NCI-H2107 treated with DMSO at 0.1 percent for 48 hours (cell line): ENCODE results near the gene ZNF683.

Experiments
- DNase-seq: peaks from one replicate; lab custom pipeline; 2025; ENCODE audit not compliant: unreplicated experiment; lab: John Stamatoyannopoulos, UW

ZNF683 gene

GRCh38 chr1:26358411-26359384, 13.9 kb downstream of the ZNF683 start:
- no peak for DNase-seq

GRCh38 chr1:26357121-26357602, 15.4 kb downstream of the ZNF683 start:
- DNase-seq = no peak

- DNase-seq = no peak
These were observed 16.4 kb downstream of the ZNF683 start for GRCh38 chr1:26356106-26356505.

- DNase-seq = no peak
These were observed 17.6 kb downstream of the ZNF683 start for GRCh38 chr1:26354972-26355371.

GRCh38 chr1:26353976-26354820, 18.4 kb downstream of the ZNF683 start, which contains the start of gene CRYBG2:
Gene CRYBG2 (minus strand): TSS chr1:26354130. CDS start chr1:26346657, 7,473 bp downstream.
- DNase-seq = no peak

GRCh38 chr1:26353210-26353859, 19.2 kb downstream of the ZNF683 start:
- DNase-seq = no peak

DNA sequence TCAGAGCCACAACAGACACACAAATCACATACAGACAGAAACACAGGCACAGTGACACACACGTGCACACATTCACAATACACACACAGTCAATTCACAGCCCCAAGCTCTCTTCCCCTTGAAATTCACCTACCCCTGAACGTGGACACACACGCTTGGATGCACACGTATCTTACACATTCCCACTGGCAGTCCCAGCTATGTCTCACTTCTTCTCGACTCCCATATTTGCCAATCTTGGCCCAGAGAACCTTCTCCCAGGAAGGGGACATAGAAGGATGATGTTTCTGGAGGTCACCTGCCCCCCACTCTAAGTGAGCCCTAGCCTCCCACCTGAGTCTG, 20.2 kb downstream of the ZNF683 start:
- no peak for DNase-seq

GRCh38 chr1:26351590-26352337, 20.8 kb downstream of the ZNF683 start:
- no peak for DNase-seq

DNA sequence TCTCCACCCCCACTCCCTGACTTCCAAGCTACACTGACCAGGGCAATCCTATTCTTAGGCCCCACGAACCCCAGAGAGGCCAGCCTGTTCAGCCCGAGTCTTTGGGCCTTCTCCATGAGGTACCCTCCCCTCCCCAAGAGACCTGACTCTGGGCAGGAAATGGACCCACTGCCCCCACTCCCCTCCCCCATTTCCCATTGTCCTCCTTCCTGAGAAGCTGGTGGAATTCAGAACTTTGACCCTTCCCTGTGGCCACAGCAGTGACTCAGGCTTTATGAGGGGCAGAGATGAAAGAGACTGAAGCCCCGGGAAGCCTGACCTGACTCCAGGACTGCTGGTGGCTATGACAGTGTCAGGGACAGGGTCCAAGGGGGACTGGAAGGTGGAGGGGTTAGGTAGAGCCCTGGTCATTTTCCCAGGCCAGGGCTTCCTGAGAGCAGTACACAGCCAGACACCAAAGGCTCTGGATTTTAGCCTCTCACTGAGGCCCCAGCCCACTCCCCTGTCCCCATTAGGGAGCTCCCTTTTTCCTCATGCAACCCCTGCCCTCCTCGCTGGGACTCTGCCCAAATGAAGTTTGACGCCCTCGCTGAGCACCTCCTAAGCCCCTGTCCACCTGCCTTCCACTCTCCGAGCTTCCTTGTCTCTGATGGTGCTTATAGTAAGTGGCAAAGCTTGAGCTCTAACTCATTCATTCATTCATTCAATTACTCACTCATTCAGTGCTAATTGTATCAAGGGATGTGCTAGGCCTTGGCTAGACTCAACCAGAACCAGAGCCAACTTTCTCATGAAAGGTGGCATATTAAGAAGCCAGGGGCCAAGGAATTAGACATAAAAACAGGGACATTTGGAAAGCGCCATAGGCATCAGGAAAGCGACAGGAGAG, 21.6 kb downstream of the ZNF683 start:
- DNase-seq = no peak

GRCh38 chr1:26350343-26350700, 22.2 kb downstream of the ZNF683 start:
- DNase-seq = no peak

DNA sequence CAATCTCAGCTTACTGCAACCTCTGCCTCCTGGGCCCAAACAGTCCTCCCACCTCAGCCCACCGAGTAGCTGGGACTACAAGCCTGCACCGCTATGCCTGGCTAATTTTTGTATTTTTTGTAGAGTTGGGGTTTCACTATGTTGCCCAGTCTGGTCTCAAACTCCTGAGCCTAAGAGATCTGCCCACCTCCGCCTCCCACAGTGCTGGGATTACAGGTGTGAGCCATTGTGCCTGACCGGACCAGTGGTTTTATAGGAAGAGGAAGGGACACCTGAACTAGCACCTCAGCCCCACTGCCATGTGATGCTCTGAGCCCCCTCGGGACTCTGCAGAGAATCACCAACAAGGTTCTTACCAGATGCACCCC, 22.7 kb downstream of the ZNF683 start:
- DNase-seq = no peak

DNA sequence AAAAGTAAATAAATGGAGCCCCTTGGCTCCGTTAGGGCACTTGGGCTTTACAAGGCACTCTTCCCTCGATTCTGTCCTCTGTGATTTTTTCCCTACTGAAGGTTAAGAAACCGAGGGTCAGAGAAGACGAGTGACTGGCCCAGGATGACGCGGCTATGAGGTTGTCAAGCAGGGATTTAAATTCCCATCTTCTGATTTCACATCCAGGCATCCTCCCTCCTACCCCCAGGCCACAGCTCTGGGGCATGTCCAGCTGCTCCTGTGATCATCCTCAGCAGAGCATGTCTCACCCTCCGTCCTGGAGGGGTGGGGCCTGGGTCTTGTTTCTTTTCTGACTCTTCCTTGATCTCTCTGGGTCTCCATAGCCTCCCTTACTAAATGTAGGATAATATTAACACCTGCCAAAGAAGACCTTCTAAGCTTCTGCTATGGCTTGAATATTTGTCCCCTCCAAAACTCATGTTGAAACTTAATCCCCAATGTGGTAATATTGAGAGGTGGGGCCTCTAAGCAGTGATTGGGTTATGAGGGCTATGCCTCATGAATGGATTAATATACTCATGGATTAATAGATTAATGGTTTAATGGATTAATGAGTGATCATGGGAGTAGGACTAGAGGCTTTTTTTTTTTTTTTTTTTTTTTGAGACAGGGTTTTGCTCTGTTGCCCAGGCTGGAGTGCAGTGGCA, 23.2 kb downstream of the ZNF683 start:
- no peak for DNase-seq

GRCh38 chr1:26346274-26347033, 26.1 kb downstream of the ZNF683 start:
- DNase-seq = no peak

DNA sequence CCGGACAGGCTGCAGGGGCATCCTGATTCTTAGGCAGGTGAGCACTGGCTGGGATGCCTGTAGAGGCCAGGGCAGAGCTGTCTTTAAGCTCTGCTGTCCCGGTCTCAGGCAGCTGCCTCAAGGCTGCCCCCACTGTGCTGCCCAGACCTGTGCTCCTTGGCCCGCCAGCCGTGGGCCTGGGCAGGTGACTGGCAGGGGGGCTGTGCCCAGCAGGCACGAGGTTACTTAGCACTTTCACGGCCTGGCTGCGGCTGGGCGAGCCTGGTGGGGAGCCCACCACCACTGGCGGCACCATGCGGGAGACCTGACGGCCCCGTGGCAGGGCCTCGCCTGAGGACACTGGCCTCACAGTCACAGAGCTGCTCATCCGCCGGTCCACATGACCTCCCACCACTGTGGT, 26.8 kb downstream of the ZNF683 start:
- DNase-seq = no peak

- no peak for DNase-seq
These were observed 28.2 kb downstream of the ZNF683 start for GRCh38 chr1:26344147-26344920.

GRCh38 chr1:26340047-26340481, 32.5 kb downstream of the ZNF683 start:
- DNase-seq = no peak

DNA sequence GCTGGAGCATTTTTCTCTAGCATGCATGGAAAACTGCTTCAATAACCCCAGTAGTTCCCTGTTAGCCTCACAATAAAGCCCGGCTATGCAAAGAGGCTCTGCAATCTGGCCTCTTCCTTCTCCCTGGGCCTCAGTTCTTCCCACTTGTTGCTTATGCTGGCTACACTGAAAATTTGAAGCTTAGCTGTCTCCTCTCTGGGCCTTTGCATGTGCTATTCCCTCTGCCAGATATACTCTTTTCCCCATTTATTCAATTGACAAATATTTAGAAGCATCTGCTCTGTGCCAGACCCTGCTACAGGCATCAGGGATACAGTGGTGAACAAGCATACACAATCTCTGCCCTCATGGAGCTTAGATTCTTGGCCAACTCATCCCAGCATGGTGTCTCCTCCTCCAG, 33.9 kb downstream of the ZNF683 start:
- DNase-seq = peak; percentile 29

- DNase-seq = no peak
These were observed 34.9 kb downstream of the ZNF683 start for GRCh38 chr1:26337625-26338024.
